ENCODE results near the gene PRSS8.

PRSS8 gene

GRCh38 chr16:31128711-31129567, 6.6 kb downstream of the PRSS8 start:
- DNase-seq (ENCODE audit: low spot score), result no peak

DNA sequence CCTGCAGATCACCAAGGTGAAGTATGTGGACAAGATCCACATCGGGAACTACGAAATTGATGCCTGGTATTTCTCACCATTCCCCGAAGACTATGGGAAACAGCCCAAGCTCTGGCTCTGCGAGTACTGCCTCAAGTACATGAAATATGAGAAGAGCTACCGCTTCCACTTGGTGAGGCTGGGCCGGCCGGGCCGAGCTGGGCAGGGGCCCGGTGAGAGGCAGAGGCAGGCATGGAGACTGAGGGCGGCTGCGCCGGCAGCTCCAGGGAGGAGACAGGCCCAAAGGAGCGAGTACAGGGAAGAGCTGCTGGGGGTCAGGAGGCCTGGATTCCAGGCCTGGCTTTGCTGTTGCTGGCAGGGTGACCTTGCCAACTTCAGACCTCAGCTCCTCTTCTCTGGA, 8.3 kb downstream of the PRSS8 start:
- no peak for DNase-seq (ENCODE audit: low spot score)

DNA sequence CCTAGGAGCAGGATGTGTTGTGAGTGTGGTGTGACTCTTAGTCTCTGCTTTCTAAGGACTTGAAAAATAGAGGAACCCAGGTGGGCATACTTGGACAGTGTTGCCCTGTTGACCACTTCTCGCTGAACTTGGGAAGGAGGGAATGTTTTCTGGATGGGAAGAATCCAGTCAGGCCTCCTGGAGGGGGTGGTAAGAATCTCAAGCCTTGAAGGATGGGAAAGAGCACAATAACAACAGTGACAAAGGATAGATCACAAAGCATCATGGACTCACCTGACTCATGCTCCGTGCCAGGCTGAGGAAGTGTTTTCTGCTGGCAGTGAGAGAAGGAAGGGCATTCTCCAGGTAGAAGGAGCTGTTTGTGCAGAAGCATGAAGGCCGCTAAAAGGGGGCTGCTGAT, 9.7 kb downstream of the PRSS8 start:
- DNase-seq (ENCODE audit: low spot score), result no peak

DNA sequence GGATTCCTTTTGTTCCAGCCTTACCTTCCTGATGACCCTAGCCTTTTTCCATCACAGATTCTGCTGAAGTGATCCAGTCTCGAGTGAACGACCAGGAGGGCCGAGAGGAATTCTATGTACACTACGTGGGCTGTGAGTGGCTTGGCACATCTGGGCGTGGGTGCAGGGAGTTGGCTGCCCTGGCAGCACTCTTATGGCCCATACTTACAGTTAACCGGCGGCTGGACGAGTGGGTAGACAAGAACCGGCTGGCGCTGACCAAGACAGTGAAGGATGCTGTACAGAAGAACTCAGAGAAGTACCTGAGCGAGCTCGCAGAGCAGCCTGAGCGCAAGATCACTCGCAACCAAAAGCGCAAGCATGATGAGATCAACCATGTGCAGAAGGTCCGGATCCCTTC, 15.4 kb downstream of the PRSS8 start:
- DNase-seq (ENCODE audit: low spot score), result no peak

GRCh38 chr16:31118223-31119155, 17.0 kb downstream of the PRSS8 start:
- DNase-seq (ENCODE audit: low spot score), result no peak

- peak; percentile 99 for DNase-seq (ENCODE audit: low spot score)
Observed at GRCh38 chr16:31117384-31118222, 17.9 kb downstream of the PRSS8 start, which contains the start of gene KAT8. Gene KAT8 (plus strand): TSS chr16:31117664. CDS start chr16:31117682, 18 bp downstream.

DNA sequence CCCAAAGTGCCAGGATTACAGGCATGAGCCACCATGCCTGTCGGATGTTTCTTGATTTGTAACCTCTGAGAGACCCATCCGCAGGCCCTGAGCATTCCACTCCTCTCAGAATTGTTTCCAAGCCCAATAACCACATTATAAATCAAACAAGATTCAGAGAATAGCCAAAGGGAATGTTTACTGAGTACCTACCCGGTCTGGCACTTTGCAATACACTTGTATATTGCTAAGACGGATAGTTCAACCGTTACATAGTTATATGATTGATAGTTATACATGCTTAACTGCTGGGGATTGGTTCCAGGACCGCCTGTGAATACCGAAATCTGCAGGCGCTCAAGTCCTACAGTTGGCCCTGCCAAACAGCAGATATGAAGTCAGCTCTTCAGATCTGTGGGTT, 21.1 kb downstream of the PRSS8 start:
- DNase-seq (ENCODE audit: low spot score), result no peak

DNA sequence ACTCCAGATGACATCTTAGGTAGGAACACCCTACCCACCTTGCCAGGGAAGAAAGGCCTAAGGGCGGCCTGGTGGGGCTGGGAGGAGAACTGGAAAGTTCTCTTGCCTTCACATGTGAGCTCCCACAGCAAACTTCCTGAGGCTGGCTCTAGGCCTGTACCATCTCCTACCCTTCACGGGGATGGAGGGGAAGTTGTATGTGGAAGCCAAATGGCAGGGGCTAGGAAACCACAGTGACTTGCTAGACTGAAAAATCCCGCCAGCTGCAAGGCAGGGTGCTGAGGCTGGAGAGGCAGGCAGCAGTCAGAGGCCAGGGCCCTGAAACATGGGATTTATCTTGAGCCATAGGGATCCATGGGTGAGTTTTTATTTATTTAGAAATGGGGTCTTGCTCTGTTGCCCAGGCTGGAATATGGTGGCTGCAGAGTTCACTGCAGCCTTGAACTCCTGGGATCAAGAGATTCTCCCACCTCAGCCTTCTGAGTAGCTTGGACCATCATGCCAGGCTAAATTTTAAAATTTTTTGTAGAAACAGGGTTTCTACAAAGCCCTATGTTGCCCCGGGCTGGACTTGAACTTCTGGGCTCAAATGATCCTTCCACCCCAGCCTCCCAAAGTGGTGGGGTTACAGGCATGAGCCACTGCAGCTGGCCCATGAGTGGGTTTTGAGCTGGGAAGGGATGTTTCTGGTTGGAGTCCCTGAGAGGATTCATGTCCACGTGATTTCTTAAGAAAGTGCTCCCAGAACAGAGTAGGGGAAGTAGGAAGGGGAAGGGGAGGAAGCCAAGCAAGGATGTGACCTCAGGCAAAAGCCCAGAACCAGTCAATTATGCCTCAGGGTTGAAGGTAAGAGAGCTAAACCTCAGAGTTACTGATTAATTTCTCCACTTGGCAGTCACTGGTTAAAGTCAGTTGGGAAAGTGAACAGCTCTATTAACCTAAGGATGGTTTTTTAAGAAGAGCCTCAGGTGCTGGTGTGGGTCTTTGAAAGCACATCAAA, 22.1 kb downstream of the PRSS8 start:
- DNase-seq (ENCODE audit: low spot score), result no peak

- no peak for DNase-seq (ENCODE audit: low spot score)
Observed at GRCh38 chr16:31112711-31113110, 22.8 kb downstream of the PRSS8 start.

GRCh38 chr16:31111881-31112466, 23.6 kb downstream of the PRSS8 start:
- no peak for DNase-seq (ENCODE audit: low spot score)

- no peak for DNase-seq (ENCODE audit: low spot score)
Observed at GRCh38 chr16:31110106-31111034, 25.2 kb downstream of the PRSS8 start.

DNA sequence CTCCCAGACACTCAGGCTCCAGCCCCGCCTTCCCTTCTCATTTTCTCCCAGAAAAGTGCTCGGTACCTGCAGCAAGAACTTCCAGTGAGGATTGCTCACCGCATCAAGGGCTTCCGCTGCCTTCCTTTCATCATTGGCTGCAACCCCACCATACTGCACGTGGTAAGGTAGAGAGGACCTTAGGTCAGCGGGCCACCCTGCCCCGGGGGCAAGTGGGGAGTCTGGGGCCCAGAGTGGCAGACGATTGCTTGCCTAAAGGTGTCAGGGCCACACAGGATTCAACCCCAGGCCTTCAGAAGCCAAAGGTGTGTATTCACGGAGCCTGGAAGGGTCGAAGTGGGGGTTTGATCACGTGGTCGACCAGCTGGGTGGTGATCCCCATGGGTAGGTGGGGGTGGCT, 25.9 kb downstream of the PRSS8 start:
- DNase-seq (ENCODE audit: low spot score), result no peak

GRCh38 chr16:31108794-31109558, 26.6 kb downstream of the PRSS8 start:
- DNase-seq (ENCODE audit: low spot score), result no peak

DNA sequence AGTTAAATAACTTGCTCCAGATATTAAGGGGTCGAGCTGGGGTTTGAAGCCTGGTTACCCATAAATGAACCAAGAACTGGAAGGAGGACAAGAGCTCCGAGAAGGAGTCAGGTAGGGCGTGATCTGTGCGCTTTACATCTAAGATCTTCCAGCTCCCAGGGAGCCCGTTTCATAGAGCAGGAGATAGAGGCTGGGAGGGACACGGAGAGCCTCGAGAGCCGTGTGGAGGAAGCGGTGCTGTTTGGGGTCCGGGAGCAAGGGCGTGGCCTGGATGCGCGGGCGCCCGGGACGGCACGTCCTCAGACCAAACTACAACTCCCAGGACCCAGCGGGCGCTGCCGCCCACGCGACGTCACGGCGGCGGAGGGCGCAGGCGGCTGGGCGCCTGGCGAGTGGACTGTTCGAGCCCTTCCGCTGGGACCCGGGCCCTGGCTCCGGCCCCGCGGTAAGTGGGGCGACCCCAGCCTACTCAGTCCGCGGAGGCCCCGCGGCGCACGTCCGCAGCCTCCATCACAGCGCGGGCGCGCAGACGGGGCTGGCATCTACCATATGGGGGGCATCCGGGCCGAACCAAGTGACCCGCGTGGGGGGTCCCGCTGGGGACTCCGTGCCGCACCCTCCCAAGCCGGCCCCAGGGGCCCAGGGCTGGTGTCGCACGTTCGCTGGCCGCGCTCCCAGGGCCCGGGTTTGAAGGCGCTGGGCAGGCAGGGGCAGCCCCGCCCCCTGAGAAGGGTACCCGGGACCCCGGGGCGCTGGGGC, 27.3 kb downstream of the PRSS8 start, which contains the start of gene BCKDK:
BCKDK (plus strand) TSS at position 352 of the 759 bp plus-strand sequence. CDS start 838 bp downstream, outside the sequence.
- peak; percentile 80 for DNase-seq (ENCODE audit: low spot score)

DNA sequence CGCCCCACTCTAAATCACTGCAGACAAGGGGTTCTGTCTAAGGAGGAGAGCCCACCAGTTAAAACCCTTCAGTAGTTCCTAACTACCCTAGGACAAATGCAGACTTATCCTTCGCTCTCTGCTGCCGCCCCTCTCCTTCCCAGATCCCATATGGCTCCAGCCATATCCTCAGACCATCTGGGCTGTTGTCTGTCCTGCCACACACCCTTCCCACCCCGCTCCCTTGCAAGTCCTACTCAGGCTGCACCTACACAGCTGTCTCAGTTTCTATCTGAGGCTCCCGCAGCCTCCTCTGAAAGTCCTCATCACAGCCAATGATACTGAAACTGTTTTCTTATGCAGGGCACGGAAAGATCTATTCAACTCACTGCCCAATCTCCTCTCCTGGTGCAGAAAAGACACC, 28.1 kb downstream of the PRSS8 start:
- peak; percentile 38 for DNase-seq (ENCODE audit: low spot score)

GRCh38 chr16:31106509-31107464, 28.7 kb downstream of the PRSS8 start:
- DNase-seq (ENCODE audit: low spot score), result no peak

All from NAMALWA (cell line).